Sigmoid colon (tissue), 4 donors: ENCODE data around the gene DDX25.

Source experiments
- CTCF ChIP-seq, 4 experiments: fragments of 450-650 bp in 3 of 4; fragments of 200-600 bp in 1 of 4; IDR thresholded peaks; one replicate each; pipeline ENCODE4 v1.5.1; 2016 to 2019; ENCODE audit warnings: antibody characterized with exemption in 4 of 4, mild to moderate bottlenecking in 3 of 4, moderate library complexity in 2 of 4
- POLR2AphosphoS5 ChIP-seq, 4 donors: sonication (generic); formaldehyde crosslinking; IDR thresholded peaks; one replicate each; pipeline ENCODE4 v1.6.1; 2017; ENCODE audit warnings: antibody characterized with exemption in 4 of 4

- TF ChIP-seq CTCF (IDR thresholded peaks at IDR 0.05) (no peak), POLR2AphosphoS5 (IDR thresholded peaks at IDR 0.05) (no peak)
Measured at GRCh38 chr11:125955856-125956255, 51.5 kb downstream of the DDX25 start.
